Trophoblast cell (in vitro differentiated cells and primary cell): Measurements from ENCODE around the gene ENDOU.

Experiments used
- DNase-seq, 2 donors: peaks; one replicate each; pipeline ENCODE4 v3.0.0-alpha.2; 2016
- H2AFZ ChIP-seq: 2 replicates; pipeline ENCODE4 v1.6.1; 2013; ENCODE audit warnings: low read length, moderate library complexity, mild to moderate bottlenecking; ENCODE audit not compliant: insufficient read depth, poor library complexity
- H2AK5ac ChIP-seq: 2 replicates; pipeline ENCODE4 v1.6.1; 2013; ENCODE audit warnings: mild to moderate bottlenecking, low read length
- H2BK120ac ChIP-seq: 2 replicates; pipeline ENCODE4 v1.6.1; 2013; ENCODE audit warnings: low read length, mild to moderate bottlenecking, moderate library complexity; ENCODE audit not compliant: insufficient read depth, poor library complexity
- H2BK12ac ChIP-seq: 2 replicates; pipeline ENCODE4 v1.6.1; 2013; ENCODE audit warnings: mild to moderate bottlenecking, low read length, moderate library complexity
- H2BK5ac ChIP-seq: 2 replicates; pipeline ENCODE4 v1.6.1; 2013; ENCODE audit warnings: low read length, low read depth, moderate library complexity, mild to moderate bottlenecking; ENCODE audit not compliant: poor library complexity
- H3K14ac ChIP-seq: 2 replicates; pipeline ENCODE4 v1.6.1; 2013; ENCODE audit warnings: mild to moderate bottlenecking, low read length
- H3K18ac ChIP-seq: 2 replicates; pipeline ENCODE4 v1.6.1; 2013; ENCODE audit warnings: mild to moderate bottlenecking, low read length
- H3K23ac ChIP-seq: 2 replicates; pipeline ENCODE4 v1.6.1; 2013; ENCODE audit warnings: low read length
- H3K27ac ChIP-seq: 2 replicates; pipeline ENCODE4 v1.5.1; 2013; ENCODE audit warnings: low read depth, mild to moderate bottlenecking, inconsistent platforms, low read length, moderate library complexity
- H3K27me3 ChIP-seq: 2 replicates; pipeline ENCODE4 v1.6.1; 2013; ENCODE audit warnings: inconsistent platforms, mild to moderate bottlenecking, low read length, moderate library complexity; ENCODE audit not compliant: insufficient read depth
- H3K36me3 ChIP-seq, 2 experiments: 1 replicate in 1 of 2; 2 replicates in 1 of 2; pipeline ENCODE4 v1.6.1; 2013; ENCODE audit warnings: low read length in 2 of 2, mild to moderate bottlenecking in 2 of 2, moderate library complexity in 1 of 2; ENCODE audit not compliant: insufficient read depth in 2 of 2, control insufficient read depth in 1 of 2
- H3K4ac ChIP-seq: 2 replicates; pipeline ENCODE4 v1.6.1; 2013; ENCODE audit warnings: low read depth, mild to moderate bottlenecking, low read length, moderate library complexity
- H3K4me1 ChIP-seq, 2 experiments: 1 replicate in 1 of 2; 2 replicates in 1 of 2; pipeline ENCODE4 v1.6.1; 2013; ENCODE audit warnings: low read length in 2 of 2, mild to moderate bottlenecking in 2 of 2, moderate library complexity in 1 of 2; ENCODE audit not compliant: insufficient read depth in 2 of 2, control insufficient read depth in 1 of 2
- H3K4me2 ChIP-seq: 2 replicates; pipeline ENCODE4 v1.6.1; 2013; ENCODE audit warnings: inconsistent platforms, mild to moderate bottlenecking, low read length, moderate library complexity
- H3K4me3 ChIP-seq: 2 replicates; pipeline ENCODE4 v1.5.1; 2013; ENCODE audit warnings: mild to moderate bottlenecking, low read depth, low read length, inconsistent platforms
- H3K79me1 ChIP-seq: one replicate; pipeline ENCODE4 v1.6.1; 2013; ENCODE audit warnings: low read length
- H3K79me2 ChIP-seq: 2 replicates; pipeline ENCODE4 v1.6.1; 2013; ENCODE audit warnings: low read length, mild to moderate bottlenecking; ENCODE audit not compliant: control insufficient read depth, insufficient read depth, poor library complexity
- H3K9ac ChIP-seq: 2 replicates; pipeline ENCODE4 v1.6.1; 2013; ENCODE audit warnings: mild to moderate bottlenecking, low read length
- H3K9me3 ChIP-seq: 2 replicates; pipeline ENCODE4 v1.6.1; 2013; ENCODE audit warnings: low read depth, mild to moderate bottlenecking, control low read depth, inconsistent platforms, low read length; ENCODE audit not compliant: insufficient read depth
- H4K12ac ChIP-seq: 2 replicates; pipeline ENCODE4 v1.6.1; 2013; ENCODE audit warnings: low read depth, mild to moderate bottlenecking, low read length, moderate library complexity
- H4K8ac ChIP-seq: 2 replicates; pipeline ENCODE4 v1.6.1; 2013; ENCODE audit warnings: low read depth, mild to moderate bottlenecking, low read length, moderate library complexity
- H4K91ac ChIP-seq: one replicate; pipeline ENCODE4 v1.6.1; 2013; ENCODE audit warnings: low read depth, mild to moderate bottlenecking, low read length, moderate library complexity
- WGBS: extraction: QIAGEN DNeasy Blood & Tissue Kit; methylation state at CpG from one replicate; pipeline ENCODE4 v1.1.7; 2013; ENCODE audit warnings: missing lambda C conversion rate; ENCODE audit not compliant: insufficient read length, insufficient coverage; ENCODE audit errors: extremely low coverage; 5-methylcytosine and 5-hydroxymethylcytosine counted together

ENDOU gene

GRCh38 chr12:47746073-47746472, 20.8 kb upstream of the ENDOU start:
- no peaks in the 10 kb centered on the region for H3K4me1 ChIP-seq
- no peaks in the 10 kb centered on the region for H3K27me3 ChIP-seq
- H2AFZ ChIP-seq = no peak overlapping the region
- WGBS = no CpG with 5 or more reads among the region's 5 CpGs
- H3K9ac ChIP-seq = no peak overlapping the region
- H2AK5ac ChIP-seq = no peak overlapping the region
- H4K91ac ChIP-seq = no peak overlapping the region
- H2BK12ac ChIP-seq = no peak overlapping the region
- no peak for DNase-seq
- H3K79me1 ChIP-seq = no peaks in the 10 kb centered on the region
- no peak overlapping the region for H3K4ac ChIP-seq
- H2BK120ac ChIP-seq = no peak overlapping the region
- no peak overlapping the region for H3K23ac ChIP-seq
- H3K79me2 ChIP-seq = no peaks in the 10 kb centered on the region
- H3K4me3 ChIP-seq = no peak overlapping the region
- H3K18ac ChIP-seq = no peak overlapping the region
- no peak overlapping the region for H3K27ac ChIP-seq
- H4K8ac ChIP-seq = no peak overlapping the region
- H4K12ac ChIP-seq = no peak overlapping the region
- H3K14ac ChIP-seq = no peak overlapping the region
- H3K36me3 ChIP-seq = no peaks in the 10 kb centered on the region
- H3K9me3 ChIP-seq = peaks cover 4% of the 10 kb centered on the region
- no peak overlapping the region for H2BK5ac ChIP-seq
- H3K4me2 ChIP-seq = no peak overlapping the region

DNA sequence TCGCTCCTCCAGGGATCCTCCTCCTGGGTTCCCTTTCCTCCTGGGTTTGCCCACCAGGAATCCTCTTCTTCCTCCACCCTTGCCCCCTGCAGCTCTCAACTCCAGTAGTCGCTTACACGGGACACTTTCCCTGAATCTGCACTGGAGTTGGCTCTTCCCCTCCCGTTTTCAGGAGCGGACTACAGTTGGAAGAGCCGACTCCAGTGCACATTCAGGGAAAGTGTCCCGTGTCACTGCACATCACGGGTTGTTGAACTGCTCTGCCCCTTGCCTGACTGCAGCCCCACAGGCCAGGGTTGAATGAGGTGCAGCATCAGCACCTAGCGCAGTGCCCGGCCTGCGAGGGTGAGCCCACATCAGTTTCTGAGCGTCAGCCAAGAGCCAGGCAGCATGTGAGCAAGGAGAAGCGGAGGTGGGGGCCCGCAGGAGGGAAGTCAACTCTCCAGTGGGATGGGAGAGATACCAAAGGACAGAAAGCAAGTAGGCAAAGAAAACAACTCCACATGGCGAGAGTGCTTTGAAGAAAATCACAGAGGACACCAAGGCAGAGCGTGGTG, 20.3 kb upstream of the ENDOU start:
- no peak overlapping the region for H3K4ac ChIP-seq
- no peak overlapping the region for H2BK120ac ChIP-seq
- WGBS = no CpG with 5 or more reads among the region's 16 CpGs
- H3K18ac ChIP-seq = no peak overlapping the region
- no peak overlapping the region for H2BK5ac ChIP-seq
- H2AK5ac ChIP-seq = no peak overlapping the region
- no peaks in the 10 kb centered on the region for H3K79me2 ChIP-seq
- H3K27me3 ChIP-seq = no peaks in the 10 kb centered on the region
- DNase-seq = no peak
- H2BK12ac ChIP-seq = no peak overlapping the region
- H3K9ac ChIP-seq = no peak overlapping the region
- H3K4me1 ChIP-seq = no peaks in the 10 kb centered on the region
- no peak overlapping the region for H3K4me3 ChIP-seq
- no peak overlapping the region for H3K27ac ChIP-seq
- peaks cover 4% of the 10 kb centered on the region for H3K9me3 ChIP-seq
- H2AFZ ChIP-seq = no peak overlapping the region
- H4K91ac ChIP-seq = no peak overlapping the region
- no peak overlapping the region for H3K23ac ChIP-seq
- H3K14ac ChIP-seq = no peak overlapping the region
- H3K79me1 ChIP-seq = no peaks in the 10 kb centered on the region
- H4K12ac ChIP-seq = no peak overlapping the region
- no peaks in the 10 kb centered on the region for H3K36me3 ChIP-seq
- no peak overlapping the region for H4K8ac ChIP-seq
- no peak overlapping the region for H3K4me2 ChIP-seq

- Histone ChIP-seq H4K12ac (no peak overlapping the region), H2BK12ac (no peak overlapping the region), H3K4me2 (no peak overlapping the region), H3K9me3 (peaks cover 3% of the 10 kb centered on the region), H4K8ac (no peak overlapping the region), H2BK5ac (no peak overlapping the region), H3K9ac (no peak overlapping the region), H2BK120ac (no peak overlapping the region), H2AK5ac (no peak overlapping the region), H3K4ac (no peak overlapping the region), H2AFZ (no peak overlapping the region), H4K91ac (no peak overlapping the region), H3K23ac (no peak overlapping the region), H3K14ac (no peak overlapping the region), H3K4me3 (no peak overlapping the region), H3K27ac (no peak overlapping the region), H3K18ac (no peak overlapping the region), H3K36me3 (no peaks in the 10 kb centered on the region), H3K27me3 (no peaks in the 10 kb centered on the region), H3K4me1 (no peaks in the 10 kb centered on the region), H3K79me1 (no peaks in the 10 kb centered on the region), H3K79me2 (no peaks in the 10 kb centered on the region)
- WGBS = no CpG with 5 or more reads among the region's 8 CpGs
- DNase-seq = no peak
Observed at GRCh38 chr12:47744778-47745436, 19.6 kb upstream of the ENDOU start.

DNA sequence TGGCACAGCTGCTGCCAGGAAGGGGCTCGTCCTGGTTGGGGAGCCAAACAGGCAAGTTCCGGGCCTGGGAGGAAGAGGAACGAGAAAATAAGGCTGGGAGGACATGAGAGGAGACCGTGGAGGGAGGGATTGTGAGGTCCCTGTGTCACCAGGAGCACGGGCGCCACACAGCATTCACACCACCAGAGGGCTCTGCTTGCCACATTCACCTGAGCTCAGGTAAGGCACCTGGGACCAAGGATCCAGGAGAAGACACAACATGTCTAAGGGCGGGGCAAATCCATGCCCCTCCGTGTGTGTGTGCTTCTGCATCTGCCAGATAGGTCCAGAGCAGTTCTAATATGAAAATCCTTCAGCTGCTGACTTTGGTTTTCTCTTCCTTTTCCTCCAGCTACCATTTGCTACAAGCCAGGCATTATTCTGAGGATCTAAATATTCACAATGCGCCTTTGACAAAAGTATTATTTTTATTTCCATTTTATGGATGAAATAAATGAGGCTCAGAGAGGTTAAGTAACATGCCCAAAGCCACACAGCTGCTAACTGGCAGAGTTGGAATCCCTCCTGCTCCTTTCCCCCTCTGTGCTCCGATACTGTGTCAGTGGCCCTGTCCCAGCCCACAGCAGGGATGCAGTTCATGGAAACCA, 18.8 kb upstream of the ENDOU start:
- no peak overlapping the region for H2BK120ac ChIP-seq
- no peak overlapping the region for H3K4me2 ChIP-seq
- no peak overlapping the region for H2AFZ ChIP-seq
- no peak overlapping the region for H3K4me3 ChIP-seq
- no peak overlapping the region for H3K18ac ChIP-seq
- H3K4me1 ChIP-seq = no peaks in the 10 kb centered on the region
- no CpG with 5 or more reads among the region's 10 CpGs for WGBS
- no peaks in the 10 kb centered on the region for H3K79me1 ChIP-seq
- H3K79me2 ChIP-seq = no peaks in the 10 kb centered on the region
- peak; percentile 75 to 84 for DNase-seq
- H4K91ac ChIP-seq = no peak overlapping the region
- no peak overlapping the region for H3K23ac ChIP-seq
- H2AK5ac ChIP-seq = no peak overlapping the region
- no peaks in the 10 kb centered on the region for H3K36me3 ChIP-seq
- H3K9me3 ChIP-seq = peaks cover 4% of the 10 kb centered on the region
- no peak overlapping the region for H3K27ac ChIP-seq
- no peak overlapping the region for H3K9ac ChIP-seq
- H3K14ac ChIP-seq = no peak overlapping the region
- no peak overlapping the region for H4K12ac ChIP-seq
- no peak overlapping the region for H3K4ac ChIP-seq
- no peak overlapping the region for H4K8ac ChIP-seq
- no peak overlapping the region for H2BK5ac ChIP-seq
- no peaks in the 10 kb centered on the region for H3K27me3 ChIP-seq
- H2BK12ac ChIP-seq = no peak overlapping the region
